ENCODE results near the gene ATF5. TPM values are rescaled to one million over a fixed set of nuclear protein-coding genes. Genes with fewer than 3 reads are reported as not detected.
"Not testable (repeated sequence)": the region's sequence is repeated elsewhere in the genome, so short reads cannot be mapped to it uniquely, and the experiment has no call there.

The ATF5 gene
- polyA plus RNA-seq, 5 donors = 20.8 to 38.5 (median 22.9) TPM

DNA sequence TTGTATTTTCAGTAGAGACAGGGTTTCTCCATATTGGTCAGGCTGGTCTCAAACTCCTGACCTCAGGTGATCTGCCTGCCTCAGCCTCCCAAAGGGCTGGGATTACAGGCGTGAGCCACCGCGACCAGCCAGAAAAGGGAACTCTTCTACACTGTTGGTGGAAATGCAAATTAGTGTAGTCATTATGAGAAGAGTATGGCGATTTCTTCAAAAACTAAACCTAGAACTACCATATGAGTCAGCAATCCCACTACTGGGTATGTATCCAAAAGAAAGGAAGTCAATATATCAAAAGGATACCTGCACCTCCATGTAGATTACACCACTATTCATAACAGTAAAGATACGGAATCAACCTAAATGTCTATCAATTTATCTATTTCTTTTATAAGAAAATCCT lies 15.6 kb downstream of the ATF5 start:
- DNase-seq = not testable (repeated sequence)

DNA sequence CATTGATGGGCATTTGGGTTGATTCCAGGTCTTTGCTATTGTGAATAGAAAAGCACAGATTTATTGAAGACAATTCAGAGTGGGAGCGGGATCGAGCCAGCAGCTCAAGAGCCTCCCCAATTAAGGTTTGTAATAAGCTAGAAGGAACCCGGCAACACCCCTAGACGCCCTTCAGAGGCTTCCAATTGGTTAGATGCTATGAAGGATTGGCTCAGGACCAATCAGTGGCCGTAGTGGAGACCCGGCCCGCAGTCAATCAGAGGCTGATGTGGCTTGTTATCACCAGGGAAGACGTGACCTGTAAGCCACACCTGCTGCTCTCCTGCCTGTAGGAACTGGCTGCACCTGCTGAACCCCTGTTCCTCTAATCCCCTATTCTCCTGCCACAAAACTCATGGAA lies 17.4 kb downstream of the ATF5 start:
- DNase-seq = no peak

DNA sequence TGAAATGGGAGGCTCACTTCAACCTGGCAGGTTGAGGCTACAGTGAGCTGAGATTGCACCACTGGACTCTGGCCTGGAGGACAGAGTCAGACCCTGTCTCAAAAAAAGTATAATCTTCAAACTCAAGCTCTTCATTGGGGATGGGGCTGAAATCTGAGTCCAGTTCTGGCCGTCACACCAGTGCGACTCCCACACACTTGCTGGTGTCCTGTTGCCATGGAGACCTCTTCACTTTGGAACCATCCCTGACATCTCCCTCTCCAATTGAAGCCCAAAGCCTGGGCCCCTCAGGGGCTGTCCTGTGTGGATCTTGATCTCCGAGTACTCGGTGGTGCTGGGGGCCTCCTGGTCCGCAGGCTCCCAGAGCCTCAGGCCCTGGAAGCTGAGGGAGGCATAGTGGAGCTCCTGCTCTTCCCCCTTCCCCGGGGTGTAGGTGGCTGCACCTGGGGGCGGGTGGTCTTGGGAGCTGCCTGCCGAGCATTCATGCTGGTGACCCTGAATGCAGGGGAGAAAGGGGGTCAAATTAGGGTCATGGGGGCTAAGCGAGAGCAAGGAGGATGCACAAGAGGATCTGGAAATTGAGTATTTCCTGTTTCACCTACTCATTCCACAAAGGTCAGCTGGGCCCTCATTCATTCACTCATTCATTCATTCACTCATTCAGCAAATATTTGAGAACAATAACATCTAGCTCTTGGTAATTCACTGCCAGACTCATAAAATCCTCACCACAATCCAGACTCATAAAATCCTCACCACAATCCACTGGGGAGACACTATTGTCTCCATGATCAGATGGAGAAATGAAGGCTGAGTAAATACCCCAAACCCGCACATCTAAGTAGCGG lies 21.0 kb downstream of the ATF5 start:
- DNase-seq = no peak

DNA sequence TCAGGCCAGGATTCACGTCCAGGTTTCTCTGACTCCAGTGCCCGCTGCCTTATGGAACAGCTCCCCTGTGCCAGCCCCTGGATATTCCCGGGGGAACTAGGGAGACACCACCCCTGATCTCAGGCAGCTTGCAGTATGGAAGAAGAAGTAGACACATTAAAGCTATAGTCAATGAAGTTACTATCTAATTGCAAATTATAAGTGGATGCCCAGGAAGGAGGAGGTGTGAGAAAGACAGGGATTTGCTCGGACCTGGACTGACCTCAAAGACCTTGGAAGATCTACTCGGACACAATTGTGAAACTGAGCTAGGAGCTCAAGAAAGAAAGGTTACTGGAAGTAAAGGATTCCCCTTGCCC lies 21.6 kb downstream of the ATF5 start:
- DNase-seq = no peak

DNA sequence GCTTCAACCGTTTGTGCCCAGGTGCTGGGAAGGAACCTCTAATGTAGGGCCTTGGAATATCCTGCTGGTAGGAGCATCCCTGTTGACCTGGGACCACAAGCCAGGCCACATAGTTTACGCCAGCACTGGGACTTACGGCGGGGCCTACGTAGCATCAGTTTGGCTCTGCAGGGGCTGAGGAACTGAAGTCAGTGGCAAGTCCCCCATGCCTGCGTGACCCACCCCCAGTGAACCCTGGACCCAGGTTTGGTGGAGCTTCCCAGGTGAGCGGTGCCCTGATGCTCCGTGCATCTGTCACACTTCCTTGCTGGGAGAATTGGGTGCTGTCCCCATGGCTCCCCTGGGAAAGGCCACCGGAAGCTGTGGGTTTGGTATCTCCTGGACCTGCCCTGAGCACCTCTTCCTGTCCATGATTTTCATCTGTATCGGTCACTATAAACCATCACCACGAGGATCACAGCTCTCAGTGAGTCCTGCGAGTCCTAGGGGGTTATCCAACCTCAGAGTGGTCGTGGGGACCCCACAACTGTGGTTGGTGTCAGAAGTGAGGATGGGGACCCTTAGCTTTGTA lies 22.0 kb downstream of the ATF5 start:
- DNase-seq = no peak

DNA sequence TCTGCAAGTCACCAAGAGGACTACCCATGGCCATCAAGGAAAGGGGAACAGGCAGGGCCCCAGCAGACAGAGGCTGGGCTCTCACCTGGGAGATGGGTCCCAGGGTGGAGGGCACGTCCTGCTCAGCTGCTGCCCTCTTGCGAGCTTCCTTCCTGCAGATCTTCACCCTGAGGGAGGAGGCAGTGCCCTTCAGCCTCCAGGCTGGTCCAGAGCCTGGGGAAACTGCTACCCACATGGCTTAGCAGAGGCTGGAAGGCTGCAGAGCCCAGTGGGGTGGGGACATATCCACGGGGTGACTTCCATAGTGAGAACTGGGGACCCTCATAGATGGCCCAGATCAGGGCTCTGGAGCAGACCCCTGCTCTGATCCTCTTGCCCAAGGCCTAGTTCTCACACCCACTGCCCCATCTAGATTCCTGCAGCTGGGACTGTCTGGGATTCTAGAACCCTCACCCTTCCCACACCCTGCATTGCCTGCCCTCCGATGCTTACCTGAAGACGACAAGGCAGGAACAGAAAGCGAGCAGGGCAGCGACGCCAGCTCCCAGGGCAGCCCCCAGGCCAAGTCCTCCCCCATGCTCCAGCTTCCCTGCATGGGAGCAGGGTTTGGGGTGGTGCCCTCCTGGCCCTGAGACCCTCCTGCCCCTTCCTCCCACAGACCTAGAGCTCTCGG lies 22.9 kb downstream of the ATF5 start:
- DNase-seq = no peak

DNA sequence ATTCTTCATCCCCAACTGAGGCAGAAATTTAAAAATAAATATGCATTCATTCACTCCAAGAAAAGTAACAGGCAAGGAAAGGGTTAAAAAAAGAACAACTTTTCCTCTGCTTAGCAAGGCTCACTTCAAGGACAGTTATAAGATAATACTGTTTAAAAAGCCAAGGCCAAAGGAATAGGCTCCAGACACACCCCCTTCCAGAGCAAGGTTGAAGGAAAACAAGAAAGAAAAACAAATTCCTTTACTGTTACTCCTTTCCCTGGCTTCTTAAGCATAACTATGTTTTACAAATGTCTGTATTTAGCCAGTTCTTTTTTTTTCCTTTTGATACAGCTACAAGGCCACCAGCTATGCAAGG lies 23.5 kb downstream of the ATF5 start:
- no peak for DNase-seq

DNA sequence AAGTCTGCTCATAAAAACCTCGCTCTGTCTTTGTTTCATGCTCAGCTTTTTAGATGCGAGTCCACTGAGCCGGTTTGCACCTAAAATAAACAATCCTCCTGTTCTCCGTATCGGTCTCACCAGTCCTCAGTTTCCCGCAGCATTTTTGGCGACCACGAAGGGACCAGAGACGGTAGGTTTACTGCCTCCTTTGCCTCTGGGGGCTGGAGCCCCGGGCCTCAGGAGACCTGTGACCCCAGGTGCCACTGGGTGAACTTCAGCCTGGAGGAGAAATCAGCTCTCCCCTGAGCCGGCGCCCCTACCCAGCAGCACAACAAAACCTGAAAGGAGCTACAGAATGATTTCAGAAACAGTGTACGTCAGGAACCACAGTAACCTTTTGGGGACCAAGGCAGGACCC lies 23.9 kb downstream of the ATF5 start:
- DNase-seq = no peak

DNA sequence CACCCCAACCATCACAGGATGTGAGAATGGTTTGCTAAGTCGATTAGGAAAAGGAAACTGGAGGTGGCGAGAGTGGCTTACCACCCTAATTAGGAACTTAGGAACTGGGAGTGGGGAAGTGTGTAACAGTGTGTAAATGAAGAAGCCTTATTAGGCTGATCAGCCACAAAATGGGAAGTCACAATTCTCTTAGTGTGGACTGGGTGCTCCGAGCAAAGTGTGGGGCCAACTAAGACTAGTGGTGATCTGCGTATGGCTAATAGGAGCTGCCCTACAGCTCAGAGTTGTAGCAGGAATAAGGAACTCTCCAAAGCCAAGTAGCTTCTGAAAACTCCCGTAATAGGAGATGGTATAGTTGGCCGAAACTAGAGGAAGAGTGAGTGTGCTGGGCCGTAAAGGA lies 24.4 kb downstream of the ATF5 start:
- DNase-seq = no peak

DNA sequence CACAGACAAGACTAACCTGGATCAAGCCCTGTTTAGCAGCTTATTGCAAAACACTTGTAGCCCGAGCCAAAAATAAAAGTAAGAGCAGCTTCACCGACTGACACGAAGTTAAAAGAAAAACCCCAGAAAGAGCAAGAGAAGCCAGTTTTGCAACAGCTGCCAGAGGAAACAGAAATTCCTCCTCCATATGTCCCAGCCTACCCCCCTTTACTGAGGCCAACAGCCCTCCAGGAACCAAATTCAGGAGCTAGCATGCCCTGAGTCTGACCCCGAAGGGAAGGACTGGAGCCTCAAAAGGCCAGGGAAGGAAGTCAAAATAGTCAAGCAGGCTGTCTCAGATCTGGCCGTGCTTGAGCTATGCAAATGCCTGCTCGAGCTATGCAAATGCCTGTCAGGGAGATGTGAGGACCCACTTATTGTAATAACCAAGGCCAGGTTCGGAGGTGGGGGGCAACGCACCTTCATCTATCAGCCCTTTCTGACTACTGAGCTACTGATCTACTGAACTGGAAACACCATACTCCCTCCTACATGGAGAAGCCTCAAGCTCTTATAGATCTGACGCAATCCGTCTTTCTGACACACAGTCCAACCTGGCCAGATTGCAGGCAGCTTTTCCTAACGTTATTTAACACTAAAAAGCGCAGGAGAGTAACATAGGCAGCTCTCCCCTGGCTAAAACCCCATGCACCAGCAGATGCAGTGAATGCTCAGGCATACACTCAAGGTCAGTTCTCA lies 25.3 kb downstream of the ATF5 start:
- DNase-seq = peak in 1 of 2 donors; percentile 44

DNA sequence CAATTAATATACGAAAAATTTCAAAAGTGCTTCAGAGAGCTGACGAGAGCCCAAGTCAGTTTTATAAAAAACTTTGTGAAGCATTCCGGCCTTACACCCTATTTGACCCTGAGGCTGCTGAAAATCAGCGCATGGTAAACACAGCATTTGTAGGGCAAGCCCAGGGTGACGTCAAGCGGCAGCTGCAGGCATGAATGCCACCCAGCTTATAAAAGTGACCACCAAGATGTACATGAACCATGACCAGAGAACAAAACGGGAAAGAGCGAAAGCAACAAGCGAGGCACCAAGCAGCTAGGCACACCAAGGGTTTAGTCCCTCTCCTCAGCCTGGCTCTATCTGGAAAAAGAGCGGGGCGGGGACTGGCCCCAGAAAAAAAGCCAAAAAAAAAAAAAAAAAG lies 25.9 kb downstream of the ATF5 start:
- peak in 1 of 2 donors; percentile 37 for DNase-seq

DNA sequence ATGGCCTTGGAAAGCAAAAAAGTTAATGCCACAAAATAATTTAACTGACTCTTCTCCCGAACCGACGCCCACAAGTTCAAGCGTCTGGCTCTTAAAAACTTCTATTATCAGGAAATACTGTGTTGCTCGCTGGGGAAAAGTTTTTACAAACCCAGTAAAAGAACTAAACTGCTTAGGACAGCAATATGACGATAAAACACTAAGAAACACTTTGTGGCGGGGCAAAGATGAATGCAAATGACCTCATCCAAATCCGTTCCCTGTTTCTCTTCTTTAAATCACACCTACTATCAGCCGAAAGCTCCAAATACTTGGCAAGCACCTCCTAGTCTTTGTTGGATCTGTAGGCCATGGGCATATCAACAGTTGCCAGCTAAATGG lies 27.1 kb downstream of the ATF5 start:
- no peak for DNase-seq

DNA sequence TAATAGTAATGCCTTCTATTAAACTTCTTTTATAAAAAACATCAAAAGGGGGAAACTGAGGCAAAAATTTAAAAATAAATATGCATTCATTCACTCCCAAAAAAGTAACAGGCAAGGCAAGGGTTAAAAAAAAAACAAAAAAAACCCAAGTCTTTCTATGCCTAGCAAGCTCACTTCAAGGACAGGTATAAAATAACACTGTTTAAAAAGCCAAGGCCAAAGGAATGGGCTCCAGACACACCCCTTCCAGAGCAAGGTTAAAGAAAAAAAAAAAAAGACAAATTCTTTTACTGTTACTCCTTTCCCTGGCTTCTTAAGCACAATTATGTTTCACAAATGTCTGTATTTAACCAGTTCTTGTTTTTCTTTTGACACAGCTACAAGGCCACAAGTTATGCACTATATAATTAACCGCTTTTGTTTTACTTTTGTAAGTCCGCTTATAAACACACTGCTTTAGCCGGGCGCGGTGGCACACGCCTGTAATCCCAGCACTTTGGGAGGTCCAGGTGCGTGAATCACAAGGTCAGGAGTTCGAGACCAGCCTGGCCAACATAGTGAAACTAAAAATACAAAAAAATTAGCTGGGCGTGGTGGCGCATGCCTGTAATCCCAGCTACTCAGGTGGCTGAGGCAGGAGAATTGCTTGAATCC lies 28.4 kb downstream of the ATF5 start:
- DNase-seq = no peak

DNA sequence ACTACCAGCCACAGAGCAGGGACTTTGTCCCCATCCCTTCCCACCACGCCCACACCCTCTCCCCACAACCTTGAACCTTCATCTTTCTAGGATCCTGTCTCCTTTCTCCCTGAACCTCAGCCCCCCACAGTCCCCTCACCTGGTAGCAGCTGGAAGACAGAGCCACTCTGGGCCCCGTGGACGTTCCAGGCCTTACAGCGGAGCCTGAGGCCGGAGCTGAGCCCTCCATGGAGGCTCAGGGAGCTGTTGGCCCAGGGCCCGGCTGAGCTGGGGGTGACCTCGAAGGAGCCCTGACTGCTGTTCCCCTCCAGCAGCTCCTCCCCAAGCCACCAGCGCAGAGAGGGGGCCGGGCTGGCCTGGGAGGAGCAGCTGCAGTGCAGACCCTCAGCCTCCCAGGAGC lies 29.1 kb downstream of the ATF5 start:
- not testable (repeated sequence) for DNase-seq

DNA sequence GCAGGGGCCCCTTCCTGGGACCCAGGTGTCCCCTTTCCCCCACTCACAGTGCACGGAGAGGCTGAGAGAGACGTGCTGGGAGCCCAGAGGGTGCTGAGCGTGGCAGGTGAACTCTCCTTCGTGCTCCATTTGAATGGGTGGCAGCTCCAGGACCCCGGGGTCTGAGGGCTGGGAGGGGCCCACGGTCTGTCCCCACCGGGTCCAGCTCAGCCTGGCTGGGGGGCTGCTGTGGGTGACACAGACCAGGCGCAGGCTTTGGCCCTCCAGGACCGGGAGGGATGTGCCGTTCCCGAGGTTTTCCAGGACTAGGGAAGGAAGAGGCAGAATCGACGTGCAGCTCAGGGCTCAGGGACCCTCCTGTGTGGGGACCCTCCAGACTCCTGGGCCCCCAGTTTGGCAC lies 29.6 kb downstream of the ATF5 start:
- DNase-seq = not testable (repeated sequence)

DNA sequence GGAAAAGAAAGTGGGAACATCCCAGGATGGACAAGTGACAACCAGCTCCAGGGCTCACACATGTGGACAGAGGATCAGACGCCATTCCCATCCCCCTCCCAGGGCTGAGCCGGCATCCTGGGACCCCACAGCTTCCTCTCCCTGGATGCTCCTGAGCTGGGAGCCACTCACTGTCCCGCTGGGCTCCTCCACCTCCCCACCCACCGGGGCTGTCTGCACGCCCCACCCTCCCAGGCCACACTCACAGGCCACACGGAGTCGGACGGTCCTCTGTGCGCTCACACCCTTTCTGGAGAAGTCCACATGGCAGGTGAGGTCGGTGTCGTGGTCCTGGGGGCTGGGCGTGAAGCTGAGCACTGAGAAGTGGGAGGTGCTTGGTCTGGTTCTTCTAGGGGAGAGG lies 30.9 kb downstream of the ATF5 start:
- DNase-seq = not testable (repeated sequence)

DNA sequence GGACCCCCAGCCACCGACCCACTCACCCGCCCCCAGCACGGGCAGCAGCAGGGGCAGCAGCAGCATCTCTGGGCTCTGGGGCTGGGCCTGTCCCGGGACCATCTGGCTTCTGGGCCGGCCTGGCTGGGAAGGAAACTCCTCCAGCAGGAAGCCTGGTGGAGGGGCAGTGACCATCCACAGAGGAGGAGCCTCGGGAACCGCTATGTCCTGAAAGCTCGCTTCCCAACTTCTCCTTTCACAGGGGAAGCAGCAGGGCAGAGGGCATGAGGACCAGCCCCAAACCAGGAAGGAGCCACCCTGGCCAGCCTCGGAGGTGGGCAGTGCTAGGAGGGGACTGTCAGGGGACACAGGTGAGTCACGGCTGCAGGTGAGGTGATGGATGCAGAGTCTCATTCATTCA lies 32.0 kb downstream of the ATF5 start, which contains the start of gene SIGLEC11:
Gene SIGLEC11 (minus strand): TSS at position 193 of the 400 bp plus-strand sequence. CDS start 91 bp downstream, at position 102.
- DNase-seq = not testable (repeated sequence)

DNA sequence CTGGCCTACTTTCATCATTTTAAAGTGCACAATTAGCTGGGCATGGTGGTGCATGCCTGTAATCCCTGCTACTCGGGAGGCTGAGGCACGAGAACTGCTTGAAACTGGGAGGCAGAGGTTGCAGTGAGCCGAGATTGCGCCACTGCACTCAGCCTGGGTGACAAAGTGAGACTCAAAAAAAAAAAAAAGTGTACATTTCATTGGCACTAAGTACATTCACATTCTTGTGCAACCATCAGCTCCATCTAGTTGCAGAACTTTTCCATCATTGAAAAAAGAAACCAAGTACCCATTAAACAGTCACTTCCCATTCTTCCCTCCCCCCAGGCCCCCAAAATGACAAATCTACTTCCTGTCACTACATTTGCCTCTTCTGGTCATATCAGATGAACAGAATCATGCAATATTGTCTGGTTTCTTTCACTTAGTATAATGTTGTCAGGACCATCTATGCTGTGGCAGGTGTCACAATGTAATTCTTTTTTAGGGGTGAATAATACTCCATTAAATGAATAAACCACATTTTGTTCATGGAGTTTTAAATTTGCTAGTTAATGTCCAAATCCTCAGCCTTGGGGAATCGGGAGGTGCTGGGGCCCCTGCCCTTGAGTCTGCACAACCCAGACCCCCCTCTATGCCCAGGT lies 39.4 kb downstream of the ATF5 start:
- DNase-seq = no peak

DNA sequence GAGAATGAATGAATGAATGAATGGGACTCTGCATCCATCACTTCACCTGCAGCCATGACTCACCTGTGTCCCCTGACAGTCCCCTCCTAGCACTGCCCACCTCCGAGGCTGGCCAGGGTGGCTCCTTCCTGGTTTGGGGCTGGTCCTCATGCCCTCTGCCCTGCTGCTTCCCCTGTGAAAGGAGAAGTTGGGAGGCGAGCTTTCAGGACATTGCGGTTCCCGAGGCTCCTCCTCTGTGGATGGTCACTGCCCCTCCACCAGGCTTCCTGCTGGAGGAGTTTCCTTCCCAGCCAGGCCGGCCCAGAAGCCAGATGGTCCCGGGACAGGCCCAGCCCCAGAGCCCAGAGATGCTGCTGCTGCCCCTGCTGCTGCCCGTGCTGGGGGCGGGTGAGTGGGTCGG lies 40.4 kb downstream of the ATF5 start:
- DNase-seq = not testable (repeated sequence)

DNA sequence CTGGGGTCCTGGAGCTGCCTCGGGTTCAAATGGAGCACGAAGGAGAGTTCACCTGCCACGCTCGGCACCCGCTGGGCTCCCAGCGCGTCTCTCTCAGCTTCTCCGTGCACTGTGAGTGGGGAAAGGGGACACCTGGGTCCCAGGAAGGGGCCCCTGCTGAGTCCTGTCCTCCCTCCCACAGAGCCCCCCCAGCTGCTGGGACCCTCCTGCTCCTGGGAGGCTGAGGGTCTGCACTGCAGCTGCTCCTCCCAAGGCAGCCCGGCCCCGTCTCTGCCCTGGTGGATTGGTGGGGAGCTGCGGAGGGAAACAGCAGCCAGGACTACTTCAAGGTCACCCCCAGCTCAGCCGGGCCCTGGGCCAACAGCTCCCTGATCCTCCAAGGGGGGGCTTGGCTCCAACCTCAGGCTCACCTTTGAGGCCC lies 43.0 kb downstream of the ATF5 start:
- DNase-seq = no peak

DNA sequence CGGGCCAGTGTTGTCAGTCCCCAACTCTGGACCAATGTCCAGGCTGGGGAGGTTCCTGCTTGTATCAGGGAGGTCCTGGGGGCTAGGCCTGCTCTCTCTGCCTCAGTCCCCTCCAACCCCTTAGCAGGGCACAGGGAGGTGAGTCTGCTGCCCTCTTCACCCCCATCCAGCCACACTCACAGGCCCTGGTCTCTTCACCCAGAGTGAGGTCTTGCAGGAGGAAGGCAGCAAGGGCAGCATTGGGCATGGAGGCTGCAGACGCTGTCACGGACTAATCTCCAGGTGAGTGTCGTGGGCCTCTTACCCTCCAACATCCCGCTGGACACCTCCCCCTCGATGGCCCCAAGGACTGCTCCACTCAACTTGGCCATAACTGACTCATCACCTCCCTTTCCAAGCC lies 43.8 kb downstream of the ATF5 start:
- no peak for DNase-seq
